ENCODE results near the gene MFAP2.

DNA sequence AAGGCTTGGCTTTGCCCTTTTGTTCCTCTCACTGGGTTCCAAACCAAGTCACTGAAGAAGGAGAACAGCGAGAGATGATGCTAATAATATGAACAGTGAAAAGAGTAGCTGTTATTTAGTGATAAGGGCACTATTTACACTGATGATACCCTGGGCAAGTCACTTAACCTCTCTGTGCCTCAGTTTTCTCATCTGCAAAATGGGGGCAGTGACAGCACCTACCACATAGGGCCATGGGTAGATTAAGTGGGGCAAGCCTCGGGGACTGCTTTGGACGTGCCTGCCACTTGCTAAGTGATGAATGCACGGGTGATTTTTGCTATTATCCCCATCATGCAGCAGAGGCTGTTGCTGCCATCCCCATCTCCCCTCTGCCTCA is 22.1 kb upstream of the MFAP2 start:
- TF ChIP-seq NR2C2 (CRISPR knock-in tag; IDR thresholded peaks at IDR 0.05) (no peak), ZNF232 (CRISPR knock-in tag; IDR thresholded peaks at IDR 0.05) (no peak), SP1 (CRISPR knock-in tag; conservative IDR thresholded peaks at IDR 0.05) (no peak)
